C1 segment of cervical spinal cord (tissue), 14 donors: ENCODE results near the gene SH3PXD2B.
"Not testable (repeated sequence)": the region's sequence is repeated elsewhere in the genome, so short reads cannot be mapped to it uniquely, and the experiment has no call there.

ENCODE experiments used
- DNase-seq, 14 donors: peaks; one replicate each; lab custom pipeline; 2025; lab: John Stamatoyannopoulos, UW

SH3PXD2B gene

DNA sequence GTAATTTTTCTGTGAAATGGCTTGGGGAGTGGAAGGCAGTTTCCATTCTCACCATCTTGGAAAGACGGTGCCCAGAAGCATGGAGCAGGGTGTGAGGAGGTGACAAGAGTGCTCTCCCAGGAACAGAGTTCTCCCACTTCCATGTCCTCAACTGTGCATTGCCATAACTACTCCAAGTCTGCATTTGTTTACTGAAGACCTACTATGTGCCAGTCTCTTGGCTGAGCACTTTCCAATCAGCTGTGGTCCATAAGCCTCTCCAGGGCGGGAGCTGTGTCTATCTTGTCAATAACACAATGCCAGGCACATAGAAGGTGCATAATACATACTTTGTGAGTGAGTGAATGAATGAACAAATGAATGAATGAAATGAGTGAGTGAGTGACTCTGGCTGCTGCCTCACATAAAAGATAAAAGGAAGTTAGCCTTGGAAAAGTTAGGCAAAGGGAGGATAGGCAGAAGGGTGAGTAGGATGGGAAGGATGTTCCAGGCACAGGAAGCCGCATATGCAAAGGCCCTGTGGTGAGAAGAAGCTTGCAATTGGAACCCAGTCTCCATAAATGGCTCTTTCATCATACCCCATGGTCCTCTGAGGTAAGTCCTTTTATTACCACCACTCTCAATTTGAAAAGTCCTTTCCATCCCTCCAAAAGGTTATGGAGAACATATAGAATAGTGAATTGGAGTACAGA, 31.3 kb upstream of the SH3PXD2B start:
- DNase-seq = no peak

DNA sequence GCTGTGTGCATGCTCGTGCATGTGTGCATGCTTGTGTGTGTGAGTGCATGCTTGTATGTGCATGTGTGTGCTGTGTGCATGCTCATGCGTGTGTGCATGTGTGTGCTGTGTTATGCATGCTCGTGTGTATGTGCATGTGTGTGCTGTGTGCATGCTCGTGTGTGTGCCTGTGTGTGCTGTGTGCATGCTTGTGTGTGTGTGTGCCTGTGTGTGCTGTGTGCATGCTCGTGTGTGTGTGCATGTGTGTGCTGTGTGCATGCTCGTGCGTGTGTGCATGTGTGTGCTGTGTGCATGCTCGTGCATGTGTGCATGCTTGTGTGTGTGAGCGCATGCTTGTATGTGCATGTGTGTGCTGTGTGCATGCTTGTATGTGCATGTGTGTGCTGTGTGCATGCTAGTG, 30.3 kb upstream of the SH3PXD2B start:
- DNase-seq = no peak

DNA sequence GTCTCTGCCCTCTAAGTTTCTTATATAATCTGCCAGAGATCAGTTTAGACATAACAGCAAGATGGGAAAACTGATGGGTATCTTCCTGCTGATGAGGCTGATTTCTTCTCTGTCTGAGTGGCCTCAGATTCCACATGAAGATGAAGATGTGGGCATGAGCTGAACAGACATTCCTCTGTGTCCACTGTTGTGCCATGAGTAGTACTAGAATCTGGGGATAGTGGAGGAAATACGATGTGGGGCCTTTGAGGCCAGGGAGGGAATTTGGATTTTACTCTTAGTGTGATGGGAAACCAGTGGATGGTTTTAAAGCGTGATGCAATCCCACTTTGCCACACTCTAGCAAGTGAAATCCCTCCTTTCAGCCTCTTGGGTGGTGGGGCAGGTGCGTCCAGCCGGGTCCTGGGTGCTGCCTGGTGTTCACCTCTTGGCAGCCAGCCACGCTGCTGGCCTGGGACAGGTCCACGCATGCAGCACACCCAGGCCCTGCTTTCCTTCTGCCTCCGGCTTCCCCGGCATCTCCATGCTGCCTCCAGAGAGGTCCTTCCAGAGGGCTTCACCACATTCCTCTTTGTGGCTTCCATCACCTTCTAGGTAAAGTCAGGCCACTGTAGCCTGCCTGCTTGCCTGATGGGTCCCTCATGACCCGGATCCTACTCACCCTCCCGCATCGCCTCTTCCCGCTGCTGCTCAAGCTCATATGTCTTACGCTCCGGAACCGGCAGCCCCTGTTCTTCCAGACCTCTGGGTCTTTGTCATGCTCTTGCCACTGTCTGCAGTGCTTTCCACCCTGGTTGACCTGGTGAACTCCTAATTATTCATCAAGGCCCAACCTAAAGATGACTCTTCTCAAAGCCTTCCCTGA, 28.1 kb upstream of the SH3PXD2B start:
- no peak for DNase-seq

DNA sequence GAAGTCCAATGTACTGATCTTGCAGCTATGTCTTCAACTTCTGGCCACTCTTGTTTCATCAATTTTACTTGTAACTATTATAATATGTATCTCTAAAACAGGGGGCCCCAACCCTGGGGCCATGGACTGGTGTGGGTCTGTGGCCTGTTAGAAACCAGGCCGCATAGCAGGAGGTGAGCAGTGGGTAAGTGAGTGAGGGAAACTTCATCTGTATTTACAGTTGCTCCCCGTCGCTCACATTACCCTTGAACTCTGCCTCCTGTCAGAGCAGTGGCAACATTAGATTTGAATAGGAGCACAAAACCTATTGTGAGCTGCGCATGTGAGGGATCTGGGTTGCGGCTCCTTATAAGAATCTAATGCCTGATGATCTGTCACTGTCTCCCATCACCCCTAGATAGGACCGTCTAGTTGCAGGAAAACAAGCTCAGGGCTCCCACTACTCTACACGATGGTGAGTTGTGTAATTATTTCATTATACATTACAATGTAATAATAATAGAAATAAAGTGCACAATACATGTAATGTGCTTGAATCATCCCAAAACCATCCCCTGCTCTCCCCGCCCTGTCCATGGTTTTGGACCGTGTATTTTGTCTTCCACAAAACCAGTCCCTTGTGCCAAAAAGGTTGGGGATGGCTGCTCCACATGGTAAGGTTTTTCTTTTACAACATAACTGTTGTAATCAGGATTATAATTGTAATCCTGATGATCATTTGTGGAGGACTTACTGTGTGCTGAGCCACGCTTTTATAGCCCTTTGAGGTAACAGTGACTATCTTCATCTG, 26.9 kb upstream of the SH3PXD2B start:
- DNase-seq = no peak

DNA sequence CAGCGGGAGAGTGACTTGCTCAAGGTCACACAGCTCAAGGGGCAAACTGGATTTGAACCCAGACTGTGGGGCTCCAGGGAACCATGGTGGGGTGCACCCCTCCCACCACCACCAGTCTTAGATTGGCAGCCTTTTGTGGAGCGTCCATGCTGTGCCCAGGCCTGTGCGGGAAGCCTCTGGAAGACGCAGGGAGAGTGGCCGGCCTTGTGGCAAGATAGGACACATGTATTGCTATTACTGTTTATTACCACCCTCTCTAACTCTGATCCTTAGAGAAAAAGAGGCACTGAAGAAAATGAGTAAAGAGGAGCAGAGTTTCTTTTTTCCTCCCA, 25.4 kb upstream of the SH3PXD2B start:
- no peak for DNase-seq

DNA sequence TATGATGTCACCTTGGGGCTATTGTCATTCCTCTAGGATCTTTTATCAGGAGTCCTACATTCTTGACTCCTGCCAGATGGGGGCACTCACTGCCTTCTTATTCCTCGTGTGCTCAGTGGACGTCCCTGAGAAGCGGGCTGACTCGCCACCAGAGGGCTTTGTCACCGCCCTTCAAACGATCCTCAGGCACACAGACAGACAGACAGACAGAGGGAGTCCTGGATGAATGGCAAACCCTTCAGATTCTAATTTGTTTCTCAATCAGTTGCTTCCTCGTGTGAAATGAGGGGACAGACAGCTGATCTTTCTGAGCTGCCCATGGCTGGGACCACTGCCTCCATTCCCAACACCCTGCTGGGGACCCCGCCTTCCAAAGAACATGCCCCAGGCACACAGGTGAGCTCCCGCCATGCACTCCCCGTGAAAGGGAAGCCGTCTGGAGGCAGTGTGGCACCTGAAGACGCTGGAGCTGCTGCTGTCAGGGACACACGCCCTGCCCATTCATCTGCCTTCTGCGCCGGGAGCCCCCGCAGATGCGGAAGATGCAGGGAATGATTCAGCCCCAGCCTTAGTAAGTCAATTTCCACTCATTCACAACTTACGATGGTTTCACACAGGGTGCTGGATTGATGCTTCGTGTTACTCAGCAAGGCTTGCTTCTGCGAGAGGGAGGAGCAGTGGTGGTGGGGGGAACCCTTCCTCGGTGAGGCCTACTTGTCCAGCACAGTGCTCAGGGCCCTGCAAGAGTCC, 24.9 kb upstream of the SH3PXD2B start:
- peak in 11 of 14 donors; percentile 9 to 73 (median 55) for DNase-seq

DNA sequence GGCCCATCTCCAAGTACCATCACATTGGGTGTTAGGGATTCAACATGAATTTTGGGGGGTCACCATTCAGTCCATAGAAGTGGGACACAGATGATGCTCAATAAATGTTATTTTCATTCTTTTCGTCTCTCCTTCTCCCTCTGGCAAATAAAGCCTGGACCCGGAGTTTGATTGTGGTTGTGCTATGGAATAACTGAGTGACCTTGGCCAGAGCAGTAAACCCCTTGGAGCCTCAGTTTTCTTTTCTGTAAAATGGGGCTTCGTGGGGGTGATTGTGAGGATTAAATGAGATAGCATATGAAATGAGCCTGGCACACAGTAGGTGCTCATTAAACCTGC, 24.3 kb upstream of the SH3PXD2B start:
- DNase-seq = not testable (repeated sequence)

DNA sequence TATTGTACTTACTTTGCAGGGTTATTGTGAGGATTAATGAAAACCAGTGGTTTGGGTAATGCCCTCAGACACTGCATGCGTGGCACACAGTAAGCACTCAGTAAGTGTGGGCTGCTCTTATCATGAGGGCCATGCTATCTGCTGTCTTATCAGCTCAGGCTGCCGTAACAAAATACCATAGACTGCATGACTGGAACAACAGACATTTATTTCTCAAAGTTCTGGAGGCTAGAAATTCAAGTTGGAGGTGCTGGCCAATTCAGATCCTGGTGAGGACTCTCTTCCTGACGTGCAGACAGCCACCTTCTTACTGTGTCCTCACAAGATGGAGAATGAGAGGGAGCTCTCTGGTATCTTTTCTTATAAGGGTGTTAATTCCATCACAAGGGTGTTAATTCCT, 23.9 kb upstream of the SH3PXD2B start:
- DNase-seq = no peak

DNA sequence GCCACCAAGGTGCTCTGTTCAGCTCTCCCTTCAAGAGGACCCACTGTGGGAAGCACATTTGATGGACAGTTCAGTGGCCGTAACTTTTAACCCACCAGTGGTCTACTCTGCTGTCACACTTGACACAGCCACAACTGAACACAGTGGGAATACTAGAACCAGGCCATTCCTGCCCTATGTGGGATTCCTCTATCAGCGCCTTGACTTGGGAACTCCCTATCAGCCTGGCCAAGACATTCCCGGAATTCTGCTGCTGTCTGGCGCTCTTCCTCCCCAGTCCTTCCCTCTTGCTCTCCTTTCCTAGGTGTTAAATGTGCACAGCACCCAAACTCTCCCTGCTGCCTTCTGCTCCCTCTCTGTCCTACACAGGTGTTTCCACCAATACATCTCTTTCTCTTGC, 23.1 kb upstream of the SH3PXD2B start:
- no peak for DNase-seq

DNA sequence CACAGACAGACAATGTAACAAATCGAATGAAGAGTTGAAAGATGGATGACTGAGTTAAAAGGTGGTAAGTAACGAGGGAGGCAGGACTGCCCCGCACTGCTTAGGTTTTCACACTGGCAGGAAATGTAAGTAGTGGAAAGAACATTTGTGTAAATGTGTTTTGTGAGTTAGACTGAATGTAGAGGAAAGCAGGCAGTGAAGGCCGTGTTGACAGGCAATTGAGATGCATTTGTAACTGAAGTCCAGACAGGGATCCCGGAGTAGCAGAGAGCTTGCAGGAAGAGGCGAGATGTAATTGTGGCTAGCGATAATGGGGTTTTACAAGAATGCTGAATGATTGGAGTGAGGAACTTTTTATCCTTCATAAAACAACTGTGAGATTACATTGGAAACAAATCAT, 20.0 kb upstream of the SH3PXD2B start:
- no peak for DNase-seq

DNA sequence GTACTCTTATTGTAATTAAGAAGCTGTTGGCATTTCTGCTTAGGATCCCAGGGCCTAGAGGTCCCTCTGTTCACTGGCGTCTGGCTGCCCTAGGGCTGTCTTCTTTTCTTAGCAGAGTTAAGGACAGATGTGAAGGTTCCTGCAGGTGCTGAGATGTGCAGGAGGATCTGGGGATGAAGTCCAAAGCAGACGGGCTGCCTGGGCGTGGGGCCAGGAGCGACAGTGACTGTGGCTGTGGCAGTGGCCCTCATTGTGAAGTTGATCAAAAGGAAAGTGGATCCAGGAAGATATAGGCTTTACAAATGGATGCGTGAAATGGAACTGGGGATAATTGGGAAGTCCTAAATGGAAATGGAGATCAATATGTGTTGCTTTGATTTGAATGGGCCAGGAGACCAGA, 19.1 kb upstream of the SH3PXD2B start:
- no peak for DNase-seq

DNA sequence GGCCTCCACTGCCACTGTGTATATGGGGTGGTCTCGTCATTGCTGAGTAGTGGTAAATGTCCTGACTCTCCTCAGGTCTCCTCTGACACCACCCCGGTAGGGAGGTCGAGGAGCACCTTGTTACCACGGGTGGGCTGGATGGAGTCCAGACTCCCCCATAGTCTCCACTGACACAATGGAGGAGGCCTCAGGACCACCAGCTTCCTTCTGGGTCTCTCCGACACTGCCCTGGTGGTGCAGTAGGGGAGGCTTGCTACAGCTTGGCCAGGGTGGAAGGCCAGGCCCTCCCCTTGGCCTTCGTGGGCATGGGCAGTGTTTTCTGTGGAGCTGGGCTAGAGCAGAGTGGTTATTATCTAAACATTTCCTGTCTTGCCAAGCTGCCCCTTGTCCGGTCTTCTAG, 15.4 kb upstream of the SH3PXD2B start:
- no peak for DNase-seq

DNA sequence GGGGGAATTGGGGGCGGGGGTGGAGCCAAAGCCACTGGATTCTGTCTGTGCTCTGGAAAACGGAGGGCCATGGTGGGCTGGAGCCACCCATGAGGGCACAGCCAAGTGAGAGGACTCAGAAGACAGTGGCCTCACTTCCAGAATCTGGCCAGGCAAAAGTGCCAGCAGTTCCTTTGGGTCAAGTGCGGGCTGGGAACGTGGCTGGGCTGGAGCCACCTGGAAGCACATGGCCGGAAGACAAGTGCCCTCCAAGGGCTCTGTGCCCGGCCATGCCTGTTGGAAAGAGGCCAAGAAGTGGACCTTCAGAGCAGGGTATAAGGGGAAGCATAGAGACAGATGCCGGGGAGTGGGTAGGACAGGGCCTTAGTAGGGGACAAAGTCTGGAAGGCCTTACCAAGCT, 11.7 kb upstream of the SH3PXD2B start:
- DNase-seq = no peak

DNA sequence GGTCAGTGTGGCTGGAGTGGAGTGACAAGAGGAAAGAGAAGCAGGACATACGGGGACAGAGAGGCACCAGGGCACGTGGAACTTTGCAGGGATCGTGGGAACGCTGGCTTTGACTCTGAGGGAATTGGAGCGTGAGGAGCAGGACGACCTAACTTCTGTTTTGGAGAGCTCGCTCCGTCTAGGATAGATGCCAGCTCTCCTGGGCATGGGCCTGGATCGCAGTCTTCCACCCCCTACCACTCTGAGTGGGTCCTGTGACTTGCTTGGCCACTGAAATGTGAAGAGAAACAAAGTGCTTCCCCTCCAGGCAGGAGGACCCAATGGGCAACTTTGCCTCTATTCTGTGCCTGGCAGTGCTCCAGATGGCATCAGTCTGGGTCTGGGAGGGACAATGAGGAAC, 8.7 kb upstream of the SH3PXD2B start:
- DNase-seq = peak in 10 of 14 donors; percentile 26 to 73 (median 41)

DNA sequence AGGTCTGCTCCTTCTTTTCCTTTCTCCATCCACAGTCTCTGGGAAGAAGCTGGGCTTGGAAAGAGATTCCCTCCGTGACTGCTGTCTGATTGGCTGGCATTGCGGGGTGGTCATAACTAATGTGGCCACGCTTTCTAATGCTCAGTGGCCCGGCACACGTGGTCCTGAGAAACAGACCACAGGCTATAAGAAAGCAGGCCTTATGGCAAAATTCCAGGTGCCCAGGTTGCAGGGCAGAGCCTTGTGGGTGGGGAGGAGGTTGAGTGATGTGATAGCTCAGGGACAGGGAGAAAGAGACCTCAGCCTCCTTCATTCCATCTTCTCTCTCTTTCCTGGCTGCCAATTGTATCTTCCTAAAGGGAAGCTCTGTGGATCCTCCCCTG, 5.4 kb upstream of the SH3PXD2B start:
- DNase-seq = no peak

DNA sequence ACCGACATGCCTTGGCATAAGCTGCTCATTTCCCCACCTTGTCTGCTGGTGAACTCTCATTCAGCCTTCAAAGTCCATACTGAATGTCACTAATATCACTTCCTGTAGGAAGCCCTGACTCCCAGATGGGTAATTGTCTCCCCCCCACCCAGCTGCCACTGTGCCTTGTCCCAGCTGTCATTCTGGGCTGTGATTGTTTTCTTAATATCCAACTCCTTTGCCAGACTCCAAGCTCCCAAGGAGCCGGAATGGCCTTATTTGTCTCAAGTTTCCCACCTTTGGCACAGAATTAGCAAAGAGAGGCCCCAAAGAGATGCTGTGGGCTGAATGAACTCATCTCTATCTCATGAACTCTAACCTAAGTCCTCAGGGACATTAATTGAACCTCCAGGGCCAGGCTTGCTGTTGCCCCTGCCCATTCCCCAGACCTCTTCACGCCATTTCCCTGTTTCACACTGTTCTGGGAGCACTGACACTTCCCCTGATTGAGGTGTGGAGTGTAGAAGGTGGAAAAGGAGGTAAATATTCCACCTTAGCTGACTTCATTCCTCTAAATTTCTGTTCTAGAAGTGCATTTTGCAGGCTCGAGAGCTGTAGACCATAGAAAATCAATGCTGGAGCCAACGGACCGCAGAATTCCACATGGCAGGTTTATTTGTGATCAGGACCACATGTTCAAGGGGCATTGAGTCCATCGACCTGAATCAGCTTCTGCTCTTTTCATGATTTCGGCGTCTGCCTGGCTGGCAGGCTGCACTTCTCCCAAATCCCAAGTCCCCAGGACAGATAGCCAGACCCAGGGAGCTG, 4.9 kb upstream of the SH3PXD2B start:
- no peak for DNase-seq

DNA sequence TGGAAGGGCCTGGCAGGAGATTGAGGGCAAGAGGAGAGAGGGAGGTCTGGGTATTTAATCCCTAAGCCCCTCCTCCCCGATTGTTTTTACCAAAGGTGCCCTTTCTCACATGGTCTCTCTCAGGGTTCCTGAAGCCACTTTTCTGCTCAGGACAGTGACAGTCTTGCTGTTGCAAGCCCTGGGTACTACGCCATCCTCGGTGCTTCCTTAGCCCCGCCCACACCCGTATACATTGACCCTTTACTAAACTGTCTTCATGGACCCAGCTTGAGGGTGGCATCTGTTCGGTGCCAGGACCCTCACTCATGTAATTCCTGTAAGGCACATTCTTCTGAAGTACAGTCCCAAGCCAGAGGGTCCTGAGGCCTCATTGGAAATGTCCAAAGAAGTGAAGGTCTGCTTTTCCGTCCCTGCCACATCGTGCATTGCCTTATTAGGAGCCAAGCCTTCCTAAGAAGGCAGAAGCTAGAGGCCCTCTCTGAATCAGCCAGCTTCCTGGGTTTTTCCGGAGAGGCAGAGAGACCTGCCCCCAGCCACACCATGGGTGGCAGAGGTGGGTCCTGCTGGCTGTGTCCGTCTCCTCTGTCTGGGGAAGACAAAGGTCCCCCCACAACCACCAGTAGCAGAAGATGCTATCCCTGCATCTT, 1.9 kb upstream of the SH3PXD2B start:
- DNase-seq = no peak

DNA sequence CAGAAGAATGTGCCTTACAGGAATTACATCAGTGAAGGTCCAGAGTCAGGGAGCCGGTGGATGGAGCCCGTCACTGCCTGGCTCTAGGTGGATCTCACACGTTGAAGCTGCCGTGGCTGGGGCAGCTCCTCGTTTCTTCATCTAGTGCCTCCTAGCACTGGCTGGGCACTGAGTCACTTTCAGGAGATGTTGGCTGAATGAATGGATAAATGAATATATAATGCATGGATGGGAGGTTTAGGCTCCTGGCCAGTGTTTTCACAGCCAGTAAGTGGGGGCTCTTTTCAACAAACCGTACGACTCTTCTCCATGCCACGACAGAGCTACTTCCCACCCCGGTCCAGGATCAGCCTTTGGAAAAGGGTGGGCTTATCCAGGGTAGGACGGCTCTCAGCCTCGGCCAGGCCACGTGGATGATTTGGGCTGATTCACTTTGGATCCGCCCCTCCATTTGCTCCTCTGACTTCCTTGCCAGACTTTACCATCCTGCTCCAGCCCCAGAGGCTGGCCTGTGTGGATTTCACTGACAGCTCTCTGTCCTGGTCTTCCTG, 1.3 kb upstream of the SH3PXD2B start:
- DNase-seq = peak in 1 of 14 donors; percentile 71

DNA sequence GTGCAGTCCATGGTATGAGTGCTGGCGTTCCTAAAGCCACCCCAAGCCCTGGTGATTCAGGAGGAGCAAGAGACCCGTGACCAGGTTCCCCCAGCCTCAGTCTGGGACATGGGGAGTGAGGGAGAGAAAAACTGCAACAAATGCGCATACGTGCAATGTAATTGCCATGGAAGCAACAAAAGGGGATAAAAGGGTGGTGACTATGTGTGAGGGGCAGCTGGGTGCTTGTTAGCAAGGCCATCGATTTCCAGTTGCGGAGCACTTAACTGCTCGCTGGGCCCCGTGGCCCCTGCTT, 709 bp upstream of the SH3PXD2B start:
- DNase-seq = no peak

DNA sequence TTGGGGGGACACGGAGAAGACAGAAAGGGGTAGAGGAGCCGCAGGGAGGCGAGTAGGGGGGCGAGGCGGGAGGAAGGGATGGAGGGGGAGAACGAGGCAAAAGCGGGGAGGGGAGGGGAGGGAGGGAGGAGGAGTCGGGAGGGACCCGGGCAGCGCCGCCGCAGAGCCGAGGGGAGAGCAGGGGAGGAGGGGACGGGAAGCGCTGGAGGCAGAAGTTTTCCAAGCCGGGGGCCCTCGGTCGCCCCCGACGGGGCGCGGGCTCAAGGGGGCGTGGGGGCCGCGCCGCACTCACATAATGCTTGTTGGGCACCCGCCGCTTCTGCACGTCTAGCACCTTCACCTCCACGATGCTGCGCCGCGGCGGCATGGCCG, 353 bp downstream of the SH3PXD2B start:
- peak in 6 of 14 donors; percentile 39 to 71 (median 52) for DNase-seq
